NOMO-1 treated with DMSO at 0.1 percent for 48 hours (cell line): ENCODE measurements around the gene GSC.

Source experiments
- DNase-seq: peaks from one replicate; lab custom pipeline; 2025; ENCODE audit not compliant: unreplicated experiment; lab: John Stamatoyannopoulos, UW

The GSC gene

GRCh38 chr14:94772548-94772947, 2.6 kb upstream of the GSC start:
- DNase-seq = no peak

- no peak for DNase-seq
These were observed 2.1 kb upstream of the GSC start for GRCh38 chr14:94771906-94772490.

DNA sequence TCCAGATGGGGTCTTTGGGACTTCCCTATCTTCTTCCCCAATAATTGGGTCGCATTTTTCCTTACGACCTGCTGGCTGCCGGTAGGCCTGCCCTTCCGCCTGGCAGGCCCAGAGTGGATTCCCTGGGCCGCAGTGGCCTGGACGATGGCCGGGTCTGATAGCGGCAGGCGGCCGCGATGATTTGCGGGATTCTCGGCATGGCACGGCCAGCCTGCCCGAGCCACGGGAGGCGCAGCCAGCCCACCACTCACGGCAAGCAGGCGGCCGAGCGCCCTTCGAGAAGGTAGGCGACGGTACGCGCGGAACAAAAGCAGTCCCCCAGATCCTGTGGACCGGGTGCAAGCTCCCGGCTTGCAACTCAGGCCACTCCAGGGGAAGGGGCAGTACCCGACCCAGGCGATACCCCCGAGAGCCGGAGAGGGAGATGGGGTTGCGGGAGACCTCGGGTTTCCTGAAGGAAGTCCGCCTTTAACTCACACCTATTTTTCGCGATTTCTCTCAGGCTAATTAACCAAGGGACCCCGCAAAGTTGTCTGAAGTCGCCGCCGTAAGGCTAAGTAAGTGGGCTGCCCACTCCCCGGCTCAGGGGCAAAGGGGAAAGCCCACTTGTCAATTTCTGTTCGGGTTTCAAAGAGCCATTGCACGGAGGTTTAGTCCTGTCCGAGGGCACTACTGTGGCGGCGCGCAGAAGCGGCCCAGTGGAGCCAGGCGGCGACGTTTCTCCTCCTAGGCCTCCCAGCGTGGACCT, 1.4 kb upstream of the GSC start:
- DNase-seq = no peak

- DNase-seq = no peak
These were observed 873 bp upstream of the GSC start for GRCh38 chr14:94770815-94771157.

- no peak for DNase-seq
These were observed 387 bp upstream of the GSC start for GRCh38 chr14:94770251-94770749.

DNA sequence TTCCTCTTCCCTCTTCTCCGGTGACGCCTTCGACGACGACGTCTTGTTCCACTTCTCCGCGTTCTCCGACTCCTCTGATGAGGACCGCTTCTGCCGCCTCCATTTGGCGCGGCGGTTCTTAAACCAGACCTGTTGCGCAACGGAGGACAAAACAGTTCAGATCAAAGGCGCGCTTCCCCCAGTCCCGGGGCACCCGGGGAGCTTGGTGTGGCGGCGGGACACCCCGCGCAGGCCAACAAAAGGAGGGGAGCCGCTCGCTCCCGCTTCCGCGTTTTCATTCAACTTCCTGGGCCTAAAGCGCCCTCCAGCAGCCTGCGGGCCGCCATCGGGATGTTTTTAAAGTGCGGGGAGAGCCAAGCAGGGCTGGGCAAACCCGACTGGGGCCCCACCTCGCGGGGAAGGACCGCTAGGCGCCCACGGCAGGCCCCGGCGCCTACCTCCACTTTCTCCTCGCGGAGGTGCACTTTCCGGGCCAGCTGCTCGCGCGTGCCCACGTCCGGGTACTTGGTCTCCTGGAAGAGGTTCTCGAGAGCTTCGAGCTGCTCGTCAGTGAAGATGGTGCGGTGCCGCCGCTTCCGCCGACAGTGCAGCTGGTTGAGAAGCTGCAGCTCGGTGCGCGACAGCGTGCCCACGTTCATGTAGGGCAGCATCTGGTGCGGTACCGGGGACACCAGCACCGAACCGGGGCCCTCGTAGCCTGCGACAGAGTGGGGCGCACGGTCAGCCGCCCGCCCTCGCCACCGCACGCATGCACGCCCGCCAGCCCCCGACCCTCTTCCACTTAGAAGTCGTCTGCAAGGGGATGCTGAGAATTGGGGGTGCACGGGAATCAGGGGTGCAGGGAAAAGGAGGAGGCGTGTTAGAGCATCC, 1.2 kb downstream of the GSC start:
- DNase-seq = peak; percentile 56

- DNase-seq = no peak
These were observed 1.8 kb downstream of the GSC start for GRCh38 chr14:94768141-94768520.

- no peak for DNase-seq
These were observed 2.5 kb downstream of the GSC start for GRCh38 chr14:94767321-94767878.

DNA sequence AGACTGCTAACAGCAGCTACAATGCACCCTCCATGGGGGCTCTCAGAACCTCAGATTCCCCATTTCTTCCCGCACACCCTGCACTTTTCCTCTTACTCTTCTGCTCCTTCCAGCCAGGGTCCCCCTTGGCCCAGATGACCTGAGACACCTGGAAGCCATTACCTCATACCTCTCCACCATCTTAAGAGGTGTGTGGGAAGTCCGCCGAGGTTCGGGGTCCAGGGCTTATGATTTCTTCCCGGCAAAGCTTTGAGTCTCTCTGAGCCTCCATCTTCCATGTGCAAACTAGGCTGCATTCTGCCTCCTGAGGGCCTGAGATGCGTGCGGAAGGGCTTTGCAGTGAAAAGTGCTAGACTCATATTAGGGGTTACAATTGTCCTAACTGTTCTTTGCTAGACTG, 5.3 kb downstream of the GSC start:
- no peak for DNase-seq

DNA sequence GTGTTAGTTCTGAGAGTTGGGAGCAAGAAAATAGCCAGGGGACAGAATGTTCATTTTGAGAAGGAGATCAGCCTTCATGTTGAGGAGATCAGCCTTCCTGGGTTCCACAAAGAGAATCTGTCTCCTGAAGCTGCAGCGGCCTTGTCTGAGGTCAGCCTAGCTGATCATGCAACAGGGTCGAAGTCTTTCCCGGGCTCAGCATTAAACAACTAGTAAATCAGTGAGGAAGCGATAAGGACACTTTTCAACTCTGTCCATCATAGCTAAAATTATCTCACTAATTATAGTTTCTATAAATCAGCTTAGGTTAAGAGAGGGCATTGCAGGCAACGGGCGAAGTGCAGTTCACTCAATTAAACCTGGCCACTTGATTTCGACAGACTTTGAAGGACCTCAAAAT, 7.5 kb downstream of the GSC start:
- no peak for DNase-seq

DNA sequence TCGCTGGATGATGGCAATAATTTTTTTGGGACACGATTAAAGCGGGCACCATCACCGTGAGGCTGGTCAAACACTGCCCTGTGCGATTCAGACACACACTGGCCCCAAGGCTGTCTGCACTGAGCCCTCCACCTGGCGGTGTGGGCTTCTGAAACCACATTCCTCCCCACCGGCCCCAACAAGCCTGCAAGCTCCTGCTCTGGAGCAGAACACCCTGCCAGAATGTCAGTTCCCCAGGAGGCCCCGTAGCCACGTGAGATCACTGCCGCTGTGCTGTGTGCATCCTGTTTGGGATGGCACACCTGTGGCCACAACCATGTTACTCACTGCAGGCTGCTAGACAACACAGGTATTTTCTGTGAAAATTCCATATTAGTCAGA, 7.9 kb downstream of the GSC start:
- no peak for DNase-seq

DNA sequence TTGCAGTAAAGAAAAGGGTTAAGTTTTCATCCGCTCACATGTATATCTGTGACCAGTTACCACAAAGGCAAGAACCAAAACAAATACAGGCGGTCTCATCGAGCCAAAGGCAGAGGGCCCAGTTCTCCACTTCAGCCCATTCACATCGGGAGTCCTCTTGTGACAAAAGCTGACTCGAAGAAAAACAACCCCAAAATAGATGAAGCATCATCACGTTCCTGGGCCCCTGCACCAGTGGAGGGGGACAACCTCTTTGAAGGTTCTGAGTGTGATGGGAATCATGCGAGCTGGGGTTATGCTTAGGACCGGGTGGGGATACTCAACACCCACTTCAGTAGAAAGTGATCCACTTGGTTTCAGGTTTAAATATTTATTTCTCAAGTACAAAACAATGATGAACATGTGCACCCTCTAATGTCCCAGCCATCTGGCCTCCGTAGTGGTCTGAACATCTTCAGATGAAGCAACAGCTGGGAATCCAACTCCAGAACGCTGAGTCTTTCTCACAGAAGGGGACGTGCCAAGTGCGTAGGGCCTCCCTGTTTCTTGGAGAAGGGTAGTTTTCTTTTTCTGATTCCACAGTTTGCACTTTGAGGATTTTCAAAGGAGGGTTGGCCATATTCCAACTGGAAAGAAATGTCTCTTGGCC, 8.4 kb downstream of the GSC start:
- no peak for DNase-seq

- DNase-seq = no peak
These were observed 13.5 kb downstream of the GSC start for GRCh38 chr14:94756310-94756882.

GRCh38 chr14:94754391-94754942, 15.4 kb downstream of the GSC start:
- DNase-seq = no peak

GRCh38 chr14:94752591-94753436, 17.1 kb downstream of the GSC start:
- DNase-seq = no peak

DNA sequence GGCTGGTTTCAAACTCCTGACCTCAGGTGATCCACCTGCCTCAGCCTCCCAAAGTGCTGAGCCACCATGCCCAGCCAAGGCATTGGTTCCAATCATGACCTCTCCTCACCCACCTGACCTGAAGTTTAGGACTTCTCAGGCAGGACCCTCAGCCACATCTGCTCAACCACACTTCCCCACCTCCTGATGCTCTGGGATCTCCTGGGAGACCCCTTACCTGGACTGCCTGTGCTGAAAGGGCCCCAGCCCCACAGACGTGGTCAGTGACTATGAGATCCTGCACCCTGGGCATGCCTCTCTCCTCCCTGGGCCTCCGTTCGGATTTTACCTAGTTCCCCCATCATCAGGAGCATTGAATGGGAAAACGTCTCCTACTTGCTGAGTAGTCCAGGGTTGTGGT, 18.0 kb downstream of the GSC start:
- DNase-seq = no peak

- DNase-seq = no peak
These were observed 18.6 kb downstream of the GSC start for GRCh38 chr14:94751321-94751720.

- no peak for DNase-seq
These were observed 19.5 kb downstream of the GSC start for GRCh38 chr14:94750371-94750770.

GRCh38 chr14:94748667-94749347, 21.1 kb downstream of the GSC start:
- DNase-seq = peak; percentile 35
